ENCODE results near the gene KBTBD6. TPM values are rescaled to one million over a fixed set of nuclear protein-coding genes. Genes with fewer than 3 reads are reported as not detected.
"Not testable (repeated sequence)": the region's sequence is repeated elsewhere in the genome, so short reads cannot be mapped to it uniquely, and the experiment has no call there.

Gene KBTBD6

DNA sequence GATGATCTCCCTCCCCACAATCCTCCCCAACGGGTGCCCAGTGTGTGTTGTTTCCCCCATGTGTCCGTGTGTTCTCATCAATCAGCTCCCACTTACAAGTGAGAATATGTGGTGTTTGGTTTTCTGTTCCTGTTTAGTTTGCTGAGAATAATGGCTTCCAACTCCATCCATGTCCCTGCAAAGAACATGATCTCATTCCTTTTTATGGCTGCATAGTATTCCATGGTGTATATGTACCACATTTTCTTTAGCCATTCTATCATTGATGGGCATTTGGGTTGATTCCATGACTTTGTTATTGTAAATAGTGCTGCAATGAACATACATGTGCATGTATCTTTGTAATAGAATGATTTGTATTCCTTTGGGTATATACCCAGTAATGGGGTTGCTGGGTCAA is 36.9 kb downstream of the KBTBD6 start:
- H3K4me1 ChIP-seq (ENCODE audit: control insufficient read depth in 2 of 2, insufficient read depth in 1 of 2, low read depth in 1 of 2, low read length in 2 of 2); H4K8ac ChIP-seq (ENCODE audit: low read depth, low read length); H3K4ac ChIP-seq (ENCODE audit: low read length); H2BK5ac ChIP-seq (ENCODE audit: low read length); H3K4me2 ChIP-seq (ENCODE audit: insufficient read depth, low read length, poor library complexity, severe bottlenecking); H3K18ac ChIP-seq (ENCODE audit: low read length); H2BK12ac ChIP-seq (ENCODE audit: low read length); DNase-seq (ENCODE audit: low spot score); H3K9ac ChIP-seq (ENCODE audit: low read depth, low read length, poor library complexity); H3K14ac ChIP-seq (ENCODE audit: low read length); H3K79me1 ChIP-seq (ENCODE audit: low read depth, low read length); H2AK5ac ChIP-seq (ENCODE audit: low read depth, low read length); H3K36me3 ChIP-seq (replicated peaks in 1 of 2; ENCODE audit: control insufficient read depth in 2 of 2, insufficient read depth in 2 of 2, low read length in 2 of 2); H4K91ac ChIP-seq (ENCODE audit: low read depth, low read length, poor library complexity); H3K27ac ChIP-seq (replicated peaks; ENCODE audit: low read length); H3K23ac ChIP-seq (ENCODE audit: low read depth, low read length, poor library complexity); H3K4me3 ChIP-seq (ENCODE audit: low read length in 2 of 2); H3K27me3 ChIP-seq (ENCODE audit: control insufficient read depth in 3 of 3, insufficient read depth in 3 of 3, low read depth in 1 of 3, low read length in 3 of 3); H2BK120ac ChIP-seq (ENCODE audit: low read depth, low read length); H2BK15ac ChIP-seq (ENCODE audit: low read length); H3K9me3 ChIP-seq (replicated peaks in 1 of 2; ENCODE audit: control insufficient read depth in 2 of 2, insufficient read depth in 1 of 2, low read depth in 1 of 2, low read length in 2 of 2); H2AFZ ChIP-seq (ENCODE audit: low read length): not testable (repeated sequence)
- WGBS, 2 donors (ENCODE audit: extremely low coverage in 2 of 2, insufficient read length in 2 of 2, insufficient replicate concordance in 1 of 2), result no CpG with 5 or more reads among the region's 2 CpGs

DNA sequence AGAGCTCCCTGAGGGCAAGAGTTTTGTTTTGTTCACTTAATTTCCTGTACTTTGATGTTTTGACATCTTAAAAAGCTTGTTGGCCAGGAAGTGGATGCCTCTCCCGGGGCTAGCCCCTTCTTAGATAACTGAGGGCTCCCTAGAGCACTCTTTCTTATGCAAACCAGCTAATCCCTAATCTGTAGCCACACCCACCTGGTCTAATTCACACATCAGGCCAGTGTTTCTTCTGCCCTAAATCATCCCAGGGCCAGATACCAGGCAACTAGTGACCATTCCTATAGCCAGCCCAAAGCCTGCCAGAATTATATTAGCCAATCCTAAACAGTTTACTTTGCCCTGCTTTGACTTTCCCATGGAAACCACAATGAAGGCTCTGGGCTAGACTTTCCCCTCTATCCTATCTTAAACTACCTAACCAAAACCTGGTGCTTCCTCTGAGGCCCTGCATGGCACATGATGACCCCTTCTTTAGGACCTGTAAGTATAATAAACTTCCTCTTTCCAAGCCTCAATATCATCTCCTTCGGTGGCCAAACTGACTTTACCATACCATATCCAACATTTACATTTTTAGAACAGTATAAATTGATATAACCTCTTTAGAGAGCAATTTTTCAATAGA is 46.5 kb downstream of the KBTBD6 start:
- H4K8ac ChIP-seq (ENCODE audit: low read depth, low read length), result no peak overlapping the region
- H2BK12ac ChIP-seq (ENCODE audit: low read length), result no peak overlapping the region
- no CpG with 5 or more reads among the region's 2 CpGs for WGBS, 2 donors (ENCODE audit: extremely low coverage in 2 of 2, insufficient read length in 2 of 2, insufficient replicate concordance in 1 of 2)

DNA sequence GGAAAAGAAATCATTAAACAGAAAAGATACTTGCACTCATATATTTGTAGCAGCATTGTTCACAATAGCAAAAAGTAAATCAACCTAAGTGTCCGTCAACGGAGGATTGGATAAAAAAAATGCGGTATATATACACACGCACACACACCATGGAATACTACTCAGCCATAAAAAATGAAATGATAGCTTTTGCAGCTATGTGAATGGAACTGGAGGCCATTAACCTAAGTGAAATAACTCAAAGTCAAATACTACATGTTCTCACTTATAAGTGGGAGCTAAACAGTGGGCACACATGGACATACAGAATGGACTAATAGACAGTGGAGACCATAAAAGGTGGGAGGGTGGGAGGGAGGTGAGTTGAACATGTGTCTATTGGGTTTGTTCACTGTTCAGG is 52.9 kb downstream of the KBTBD6 start:
- no peak overlapping the region for H4K8ac ChIP-seq (ENCODE audit: low read depth, low read length)
- H3K9me3 ChIP-seq (replicated peaks in 1 of 2; ENCODE audit: control insufficient read depth in 2 of 2, insufficient read depth in 1 of 2, low read depth in 1 of 2, low read length in 2 of 2), result peaks cover 0 to 6% of the 10 kb centered on the region in 2 donors
- H3K36me3 ChIP-seq (replicated peaks in 1 of 2; ENCODE audit: control insufficient read depth in 2 of 2, insufficient read depth in 2 of 2, low read length in 2 of 2), result peaks cover 11 to 98% of the 10 kb centered on the region in 2 donors
- no peaks in the 10 kb centered on the region for H3K27me3 ChIP-seq (ENCODE audit: control insufficient read depth in 3 of 3, insufficient read depth in 3 of 3, low read depth in 1 of 3, low read length in 3 of 3)
- H2BK5ac ChIP-seq (ENCODE audit: low read length), result no peak overlapping the region
- H2BK120ac ChIP-seq (ENCODE audit: low read depth, low read length), result no peak overlapping the region
- WGBS, 2 donors (ENCODE audit: extremely low coverage in 2 of 2, insufficient read length in 2 of 2, insufficient replicate concordance in 1 of 2), result no CpG with 5 or more reads among the region's 4 CpGs
- H4K91ac ChIP-seq (ENCODE audit: low read depth, low read length, poor library complexity), result no peak overlapping the region
- no peaks in the 10 kb centered on the region for H3K79me1 ChIP-seq (ENCODE audit: low read depth, low read length)
- H3K27ac ChIP-seq (replicated peaks; ENCODE audit: low read length), result no peak overlapping the region
- no peak overlapping the region for H3K14ac ChIP-seq (ENCODE audit: low read length)
- H3K23ac ChIP-seq (ENCODE audit: low read depth, low read length, poor library complexity), result no peak overlapping the region
- DNase-seq (ENCODE audit: low spot score), result no peak
- no peak overlapping the region for H2BK15ac ChIP-seq (ENCODE audit: low read length)
- H2AK5ac ChIP-seq (ENCODE audit: low read depth, low read length), result no peak overlapping the region
- no peak overlapping the region for H3K4me3 ChIP-seq (ENCODE audit: low read length in 2 of 2)
- H2AFZ ChIP-seq (ENCODE audit: low read length), result no peak overlapping the region
- no peak overlapping the region for H3K4ac ChIP-seq (ENCODE audit: low read length)
- H3K4me1 ChIP-seq (ENCODE audit: control insufficient read depth in 2 of 2, insufficient read depth in 1 of 2, low read depth in 1 of 2, low read length in 2 of 2), result no peaks in the 10 kb centered on the region
- H3K4me2 ChIP-seq (ENCODE audit: insufficient read depth, low read length, poor library complexity, severe bottlenecking), result no peak overlapping the region
- H3K18ac ChIP-seq (ENCODE audit: low read length), result no peak overlapping the region
- H3K9ac ChIP-seq (ENCODE audit: low read depth, low read length, poor library complexity), result no peak overlapping the region
- H2BK12ac ChIP-seq (ENCODE audit: low read length), result no peak overlapping the region

More for the DNA sequence above, 46.5 kb downstream of the KBTBD6 start:
- no peak overlapping the region for H4K91ac ChIP-seq (ENCODE audit: low read depth, low read length, poor library complexity)
- DNase-seq (ENCODE audit: low spot score), result no peak
- no peaks in the 10 kb centered on the region for H3K27me3 ChIP-seq (ENCODE audit: control insufficient read depth in 3 of 3, insufficient read depth in 3 of 3, low read depth in 1 of 3, low read length in 3 of 3)
- no peak overlapping the region for H3K14ac ChIP-seq (ENCODE audit: low read length)
- H3K9me3 ChIP-seq (replicated peaks in 1 of 2; ENCODE audit: control insufficient read depth in 2 of 2, insufficient read depth in 1 of 2, low read depth in 1 of 2, low read length in 2 of 2), result no peaks in the 10 kb centered on the region
- no peak overlapping the region for H2AK5ac ChIP-seq (ENCODE audit: low read depth, low read length)
- no peak overlapping the region for H2BK120ac ChIP-seq (ENCODE audit: low read depth, low read length)
- H3K36me3 ChIP-seq (replicated peaks in 1 of 2; ENCODE audit: control insufficient read depth in 2 of 2, insufficient read depth in 2 of 2, low read length in 2 of 2), result peaks cover 5 to 46% of the 10 kb centered on the region in 2 donors
- H3K27ac ChIP-seq (replicated peaks; ENCODE audit: low read length), result no peak overlapping the region
- H2AFZ ChIP-seq (ENCODE audit: low read length), result no peak overlapping the region
- peaks cover 0 to 1% of the 10 kb centered on the region in 2 donors for H3K4me1 ChIP-seq (ENCODE audit: control insufficient read depth in 2 of 2, insufficient read depth in 1 of 2, low read depth in 1 of 2, low read length in 2 of 2)
- H3K23ac ChIP-seq (ENCODE audit: low read depth, low read length, poor library complexity), result no peak overlapping the region
- H2BK15ac ChIP-seq (ENCODE audit: low read length), result no peak overlapping the region
- no peak overlapping the region for H3K4me3 ChIP-seq (ENCODE audit: low read length in 2 of 2)
- H3K9ac ChIP-seq (ENCODE audit: low read depth, low read length, poor library complexity), result no peak overlapping the region
- no peak overlapping the region for H3K4ac ChIP-seq (ENCODE audit: low read length)
- no peak overlapping the region for H3K18ac ChIP-seq (ENCODE audit: low read length)
- no peaks in the 10 kb centered on the region for H3K79me1 ChIP-seq (ENCODE audit: low read depth, low read length)
- H3K4me2 ChIP-seq (ENCODE audit: insufficient read depth, low read length, poor library complexity, severe bottlenecking), result no peak overlapping the region
- H2BK5ac ChIP-seq (ENCODE audit: low read length), result no peak overlapping the region

Small RNAs within 50 kb of the gene (small RNA-seq; reads per million reads assigned to genes)
- gene MIR3168 (ENCODE audit: insufficient read depth) (not detected), gene RN7SL597P (ENCODE audit: insufficient read depth) (not detected)
